ENCODE measurements around the gene IMPACT. TPM values are rescaled to one million over a fixed set of nuclear protein-coding genes. Genes with fewer than 3 reads are reported as not detected.

The IMPACT gene
- total RNA-seq, 1 experiment from 2014 or later = 48.8 TPM

- Mint-ChIP-seq H3K9me3 (no peaks in the 10 kb centered on the region), H3K27me3 (ENCODE audit: low read depth) (no peaks in the 10 kb centered on the region), H3K4me1 (peaks cover 48% of the 10 kb centered on the region), H3K4me3 (no peak overlapping the region), H3K27ac (peak overlapping the region; percentile 97), H3K36me3 (peaks cover 11% of the 10 kb centered on the region)
- TF ChIP-seq JUN (CRISPR knock-in tag; IDR thresholded peaks at IDR 0.05) (no peak), ZNF396 (CRISPR knock-in tag; IDR thresholded peaks at IDR 0.05; ENCODE audit: borderline replicate concordance) (no peak), ZNF121 (CRISPR knock-in tag; IDR thresholded peaks at IDR 0.05) (peak; percentile 91), HMGA2 (CRISPR knock-in tag; IDR thresholded peaks at IDR 0.05) (no peak), NR3C1 (CRISPR knock-in tag; conservative IDR thresholded peaks at IDR 0.05; ENCODE audit: low read depth) (no peak), NFATC4 (CRISPR knock-in tag; IDR thresholded peaks at IDR 0.05) (no peak)
- ATAC-seq = no peak
- CTCF ChIA-PET = interaction anchor here (1.8 kb wide), 2 partner anchors 22 to 32 kb away, joined by 6 to 13 read pairs; no protein-coding TSS in a partner anchor
- POLR2A ChIA-PET = interaction anchor here (1.3 kb wide), 1 partner anchor 18 kb away, joined by 4 read pairs; no protein-coding TSS in a partner anchor
- no peak for DNase-seq (ENCODE audit: low spot score)
These were observed 45.3 kb upstream of the IMPACT start for GRCh38 chr18:24381126-24381525.

GRCh38 chr18:24386681-24387080 is 39.8 kb upstream of the IMPACT start:
- Mint-ChIP-seq H3K4me3 (no peak overlapping the region), H3K4me1 (peaks cover 12% of the 10 kb centered on the region), H3K27me3 (ENCODE audit: low read depth) (no peaks in the 10 kb centered on the region), H3K27ac (no peak overlapping the region), H3K36me3 (peaks cover 8% of the 10 kb centered on the region), H3K9me3 (no peaks in the 10 kb centered on the region)
- peak; percentile 24; the same call in 1 of the 2 replicates for TF ChIP-seq ZNF121 (CRISPR knock-in tag; IDR thresholded peaks at IDR 0.05)
- no peak for TF ChIP-seq TCF7 (CRISPR knock-in tag; IDR thresholded peaks at IDR 0.05; ENCODE audit: low read depth)
- TF ChIP-seq GTF2I (CRISPR knock-in tag; conservative IDR thresholded peaks at IDR 0.05) = no peak
- no peak for TF ChIP-seq SMAD3 (CRISPR knock-in tag; IDR thresholded peaks at IDR 0.05; ENCODE audit: borderline replicate concordance)
- DNase-seq (ENCODE audit: low spot score) (no peak), ATAC-seq (no peak)
- ChIA-PET POLR2A (no interaction called here), CTCF (no interaction called here)

DNA sequence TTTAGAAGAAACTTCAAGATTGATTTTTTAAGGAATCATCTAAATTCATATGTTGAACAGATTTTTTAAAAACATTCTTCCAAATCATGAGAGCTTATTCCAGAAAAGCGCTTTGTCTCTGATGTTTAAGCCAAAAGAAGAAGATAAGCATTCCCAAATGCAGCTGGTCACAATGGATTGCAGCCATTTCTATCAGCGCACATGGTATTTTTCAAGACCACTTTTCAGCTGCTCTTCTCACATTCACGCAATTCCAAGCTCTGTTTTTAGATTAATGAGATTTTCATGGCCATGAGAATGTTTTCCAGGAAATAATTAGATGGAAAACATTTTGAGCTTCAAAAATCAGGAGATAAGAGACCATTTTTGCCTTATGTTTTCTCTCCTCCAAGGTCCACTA is 37.5 kb upstream of the IMPACT start:
- POLR2A ChIA-PET = no interaction called here
- Mint-ChIP-seq H3K4me3 (no peak overlapping the region), H3K36me3 (peaks cover 10% of the 10 kb centered on the region), H3K27ac (no peak overlapping the region), H3K27me3 (ENCODE audit: low read depth) (no peaks in the 10 kb centered on the region), H3K9me3 (no peaks in the 10 kb centered on the region), H3K4me1 (peaks cover 12% of the 10 kb centered on the region)
- CTCF ChIA-PET = interaction anchor here (0.8 to 1.2 kb wide), 3 partner anchors 9 to 212 kb away, joined by 3 to 4 read pairs (median 3); partner anchors contain the start of gene OSBPL1A
- TF ChIP-seq, protein P1, sequence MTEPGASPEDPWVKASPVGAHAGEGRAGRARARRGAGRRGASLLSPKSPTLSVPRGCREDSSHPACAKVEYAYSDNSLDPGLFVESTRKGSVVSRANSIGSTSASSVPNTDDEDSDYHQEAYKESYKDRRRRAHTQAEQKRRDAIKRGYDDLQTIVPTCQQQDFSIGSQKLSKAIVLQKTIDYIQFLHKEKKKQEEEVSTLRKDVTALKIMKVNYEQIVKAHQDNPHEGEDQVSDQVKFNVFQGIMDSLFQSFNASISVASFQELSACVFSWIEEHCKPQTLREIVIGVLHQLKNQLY (CRISPR knock-in tag; IDR thresholded peaks at IDR 0.05) = no peak
- TF ChIP-seq MXD4 (CRISPR knock-in tag; IDR thresholded peaks at IDR 0.05; ENCODE audit: borderline replicate concordance) = no peak
- no peak for TF ChIP-seq SMAD3 (CRISPR knock-in tag; IDR thresholded peaks at IDR 0.05; ENCODE audit: borderline replicate concordance)
- TF ChIP-seq ZNF232 (CRISPR knock-in tag; IDR thresholded peaks at IDR 0.05) = no peak
- no peak for TF ChIP-seq RORB (CRISPR knock-in tag; IDR thresholded peaks at IDR 0.05)
- TF ChIP-seq CREB1 (CRISPR knock-in tag; IDR thresholded peaks at IDR 0.05) = no peak
- TF ChIP-seq SOX15 (CRISPR knock-in tag; IDR thresholded peaks at IDR 0.05) = no peak
- TF ChIP-seq ZBTB43 (CRISPR knock-in tag; IDR thresholded peaks at IDR 0.05) = no peak
- DNase-seq (ENCODE audit: low spot score) (no peak), ATAC-seq (no peak)

GRCh38 chr18:24395049-24395795 is 31.2 kb upstream of the IMPACT start:
- Mint-ChIP-seq H3K9me3 (no peaks in the 10 kb centered on the region), H3K27ac (0 out of 2 replicates have a peak overlapping the region, but pooled peaks have one; percentile 58), H3K36me3 (peaks cover 9% of the 10 kb centered on the region), H3K4me3 (peak overlapping the region; percentile 47), H3K4me1 (peaks cover 39% of the 10 kb centered on the region), H3K27me3 (ENCODE audit: low read depth) (no peaks in the 10 kb centered on the region)
- ChIA-PET POLR2A (no interaction called here), CTCF (interaction anchor here (1.1 to 1.3 kb wide), 2 partner anchors 10 to 36 kb away, joined by 3 read pairs; no protein-coding TSS in a partner anchor)
- TF ChIP-seq RELA (CRISPR knock-in tag; IDR thresholded peaks at IDR 0.05; ENCODE audit: borderline replicate concordance) = no peak
- TF ChIP-seq EMX1 (CRISPR knock-in tag; IDR thresholded peaks at IDR 0.05) = no peak
- TF ChIP-seq MXD4 (CRISPR knock-in tag; IDR thresholded peaks at IDR 0.05; ENCODE audit: borderline replicate concordance) = no peak
- no peak for TF ChIP-seq ZNF232 (CRISPR knock-in tag; IDR thresholded peaks at IDR 0.05)
- TF ChIP-seq CREB1 (CRISPR knock-in tag; IDR thresholded peaks at IDR 0.05) = no peak
- TF ChIP-seq, protein P2, sequence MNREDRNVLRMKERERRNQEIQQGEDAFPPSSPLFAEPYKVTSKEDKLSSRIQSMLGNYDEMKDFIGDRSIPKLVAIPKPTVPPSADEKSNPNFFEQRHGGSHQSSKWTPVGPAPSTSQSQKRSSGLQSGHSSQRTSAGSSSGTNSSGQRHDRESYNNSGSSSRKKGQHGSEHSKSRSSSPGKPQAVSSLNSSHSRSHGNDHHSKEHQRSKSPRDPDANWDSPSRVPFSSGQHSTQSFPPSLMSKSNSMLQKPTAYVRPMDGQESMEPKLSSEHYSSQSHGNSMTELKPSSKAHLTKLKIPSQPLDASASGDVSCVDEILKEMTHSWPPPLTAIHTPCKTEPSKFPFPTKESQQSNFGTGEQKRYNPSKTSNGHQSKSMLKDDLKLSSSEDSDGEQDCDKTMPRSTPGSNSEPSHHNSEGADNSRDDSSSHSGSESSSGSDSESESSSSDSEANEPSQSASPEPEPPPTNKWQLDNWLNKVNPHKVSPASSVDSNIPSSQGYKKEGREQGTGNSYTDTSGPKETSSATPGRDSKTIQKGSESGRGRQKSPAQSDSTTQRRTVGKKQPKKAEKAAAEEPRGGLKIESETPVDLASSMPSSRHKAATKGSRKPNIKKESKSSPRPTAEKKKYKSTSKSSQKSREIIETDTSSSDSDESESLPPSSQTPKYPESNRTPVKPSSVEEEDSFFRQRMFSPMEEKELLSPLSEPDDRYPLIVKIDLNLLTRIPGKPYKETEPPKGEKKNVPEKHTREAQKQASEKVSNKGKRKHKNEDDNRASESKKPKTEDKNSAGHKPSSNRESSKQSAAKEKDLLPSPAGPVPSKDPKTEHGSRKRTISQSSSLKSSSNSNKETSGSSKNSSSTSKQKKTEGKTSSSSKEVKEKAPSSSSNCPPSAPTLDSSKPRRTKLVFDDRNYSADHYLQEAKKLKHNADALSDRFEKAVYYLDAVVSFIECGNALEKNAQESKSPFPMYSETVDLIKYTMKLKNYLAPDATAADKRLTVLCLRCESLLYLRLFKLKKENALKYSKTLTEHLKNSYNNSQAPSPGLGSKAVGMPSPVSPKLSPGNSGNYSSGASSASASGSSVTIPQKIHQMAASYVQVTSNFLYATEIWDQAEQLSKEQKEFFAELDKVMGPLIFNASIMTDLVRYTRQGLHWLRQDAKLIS (CRISPR knock-in tag; IDR thresholded peaks at IDR 0.05; ENCODE audit: borderline replicate concordance) = no peak
- TF ChIP-seq SMAD3 (CRISPR knock-in tag; IDR thresholded peaks at IDR 0.05; ENCODE audit: borderline replicate concordance) = no peak
- TF ChIP-seq ATF1 (CRISPR knock-in tag; IDR thresholded peaks at IDR 0.05) = no peak
- no peak for TF ChIP-seq GRHL2 (CRISPR knock-in tag; IDR thresholded peaks at IDR 0.05; ENCODE audit: insufficient replicate concordance, severe bottlenecking)
- ATAC-seq (no peak), DNase-seq (ENCODE audit: low spot score) (no peak)

Data from WTC11 (cell line).